Right ventricle myocardium inferior (tissue), 1 donor: Measurements from ENCODE around the gene OR2C3. TPM values are rescaled to one million over a fixed set of nuclear protein-coding genes. Genes with fewer than 3 reads are reported as not detected.
"Not testable (repeated sequence)": the region's sequence is repeated elsewhere in the genome, so short reads cannot be mapped to it uniquely, and the experiment has no call there.

Experiments
- ATAC-seq: fragments of 200-7000 bp; cut with Tn5 transposase; one replicate; pipeline ENCODE4 v1.9.1; 2020; ENCODE audit warnings: mild to moderate bottlenecking, moderate library complexity
- DNase-seq: peaks from one replicate; pipeline ENCODE4 v3.0.0; 2021; ENCODE audit errors: missing footprints
- intact Hi-C: fragments of 100-400 bp; cut with DNase I; formaldehyde crosslinking; loops from one replicate; pipeline ENCODE4 v1.11.0; 2022
- total RNA-seq: library from RNA; stranded (reverse); fragmentation: NEBNext Ultra II Directional; extraction: Animal tissue kit (Norgen Biotek cat#: 25700); gene quantifications from one replicate; pipeline ENCODE4 v1.2.1, GENCODE V29; 2021
- donor health status: DM: no; HTN: yes; CAD: no; lungs with severe emphysema.

Gene OR2C3
- total RNA-seq, 1 donor from 2014 or later = 0.03 TPM

- DNase-seq (no peak), ATAC-seq (no peak)
- intact Hi-C loops = no loop called here
Measured at GRCh38 chr1:247528812-247529474, 7.3 kb downstream of the OR2C3 start.

GRCh38 chr1:247521886-247522285 is 14.4 kb downstream of the OR2C3 start:
- ATAC-seq, DNase-seq, intact Hi-C loops: not testable (repeated sequence)

- DNase-seq (no peak), ATAC-seq (no peak)
- intact Hi-C loops = no loop called here
Measured at GRCh38 chr1:247518613-247518891, 17.7 kb downstream of the OR2C3 start.

GRCh38 chr1:247517795-247518612 is 18.2 kb downstream of the OR2C3 start:
- ATAC-seq (no peak), DNase-seq (peak; percentile 60)
- intact Hi-C loops = no loop called here

- intact Hi-C loops = no loop called here
- ATAC-seq = no peak
- no peak for DNase-seq
Measured at GRCh38 chr1:247506831-247507230, 29.4 kb downstream of the OR2C3 start.

GRCh38 chr1:247500865-247501264 is 35.4 kb downstream of the OR2C3 start:
- intact Hi-C loops = no loop called here
- ATAC-seq (no peak), DNase-seq (no peak)

- ATAC-seq = no peak
- DNase-seq = no peak
- intact Hi-C loops = no loop called here
Measured at GRCh38 chr1:247496581-247497285, 39.5 kb downstream of the OR2C3 start.

- ATAC-seq = no peak
- intact Hi-C loops = no loop called here
- DNase-seq = no peak
Measured at GRCh38 chr1:247494767-247495166, 41.5 kb downstream of the OR2C3 start.

- ATAC-seq (no peak), DNase-seq (no peak)
- intact Hi-C loops = no loop called here
Measured at GRCh38 chr1:247493106-247493505, 43.1 kb downstream of the OR2C3 start.

GRCh38 chr1:247491328-247491727 is 44.9 kb downstream of the OR2C3 start:
- intact Hi-C loops = no loop called here
- ATAC-seq (no peak), DNase-seq (no peak)

GRCh38 chr1:247487057-247487456 is 49.2 kb downstream of the OR2C3 start:
- intact Hi-C loops = loop anchor here (2.0 kb wide), 1 partner anchor 96 kb away; no protein-coding TSS in a partner anchor
- DNase-seq (no peak), ATAC-seq (no peak)

GRCh38 chr1:247482747-247483146 is 53.5 kb downstream of the OR2C3 start:
- ATAC-seq (no peak), DNase-seq (no peak)
- intact Hi-C loops = no loop called here

GRCh38 chr1:247476328-247477058 is 59.7 kb downstream of the OR2C3 start:
- DNase-seq, ATAC-seq, intact Hi-C loops: not testable (repeated sequence)

- DNase-seq = no peak
- ATAC-seq = no peak
- intact Hi-C loops = no loop called here
Measured at GRCh38 chr1:247475793-247476192, 60.4 kb downstream of the OR2C3 start.

Other genes with a start within 250 kb of the OR2C3 start
- 10.5 TPM for gene ZNF496, start 204.6 kb downstream of the OR2C3 start, total RNA-seq
- 1.2 TPM for gene NLRP3, start 120.3 kb downstream of the OR2C3 start, total RNA-seq
- gene OR2B11, start 78.3 kb downstream of the OR2C3 start, total RNA-seq = not detected
- gene GCSAML, start 12.7 kb upstream of the OR2C3 start, total RNA-seq = 0.05 TPM
- not detected for gene OR2G2, start 51.9 kb upstream of the OR2C3 start, total RNA-seq
- not detected for gene OR2G3, start 69.1 kb upstream of the OR2C3 start, total RNA-seq
- not detected for gene OR13G1, start 143.3 kb upstream of the OR2C3 start, total RNA-seq
- gene OR6F1, start 180.2 kb upstream of the OR2C3 start, total RNA-seq = not detected
- gene OR14K1, start 202.2 kb upstream of the OR2C3 start, total RNA-seq = not detected
- not detected for gene OR14A2, start 211.7 kb upstream of the OR2C3 start, total RNA-seq
- not detected for gene OR1C1, start 224.1 kb upstream of the OR2C3 start, total RNA-seq